Muscle of arm (tissue), 12 donors: ENCODE data around the gene SLA2. TPM values are rescaled to one million over a fixed set of nuclear protein-coding genes. Genes with fewer than 3 reads are reported as not detected.
A peak's percentile ranks its signal among the peaks of the same experiment; 100 is the strongest.
"Not testable (repeated sequence)": the region's sequence is repeated elsewhere in the genome, so short reads cannot be mapped to it uniquely, and the experiment has no call there.

Experiments
- DNase-seq: peaks from one replicate; pipeline ENCODE4 v3.0.0-alpha.2; 2013
- polyA plus RNA-seq, 12 donors: library from polyadenylated mRNA; unstranded; fragments of 120-200 nt; gene quantifications; one replicate each; pipeline ENCODE4 v1.2.1, GENCODE V29; 2013; ENCODE audit not compliant: insufficient read length in 12 of 12

Gene SLA2
- polyA plus RNA-seq, 12 donors, result 0.20 to 0.63 (median 0.30) TPM; not detected in 2

DNA sequence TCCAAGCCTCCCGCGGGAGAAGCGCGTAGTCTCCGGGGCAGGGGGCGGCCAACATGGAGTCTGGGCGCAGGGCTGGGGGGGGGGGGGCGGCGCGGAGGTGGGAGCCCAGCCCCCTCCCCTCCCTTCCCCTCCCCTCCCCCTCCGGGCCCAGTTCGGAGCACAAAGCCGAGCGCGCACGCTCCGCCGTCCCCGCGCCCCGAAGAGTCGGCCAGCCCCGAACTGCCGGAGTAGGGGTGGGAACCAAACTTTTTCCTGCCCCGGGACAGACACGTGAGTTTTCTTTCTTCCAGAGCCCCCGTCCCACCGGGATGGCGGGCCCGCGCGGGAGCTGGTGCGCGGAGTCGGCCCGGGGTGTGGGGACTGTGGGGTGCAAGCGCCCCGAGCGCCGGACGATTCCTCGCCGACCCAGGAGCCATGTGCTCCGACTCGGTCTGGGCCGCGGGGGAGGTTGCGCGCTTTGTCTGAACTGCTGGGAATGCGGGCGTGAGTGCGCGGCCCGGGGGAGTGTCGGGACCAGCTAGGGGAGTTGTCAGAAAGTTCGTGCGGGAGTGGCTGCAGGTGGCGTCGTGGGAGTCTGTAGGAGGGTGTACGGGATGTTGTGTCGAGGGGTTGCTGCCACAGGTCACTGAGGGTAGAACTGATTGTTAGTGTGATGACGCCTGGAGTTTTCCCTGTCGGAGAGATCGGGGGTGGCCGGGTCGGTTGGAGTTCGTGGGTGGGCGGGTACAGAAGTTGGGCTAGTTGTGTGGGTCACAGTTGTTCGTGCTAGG lies 71.4 kb downstream of the SLA2 start:
- peak; percentile 40 for DNase-seq

- DNase-seq, result peak; percentile 43
These were observed 72.1 kb downstream of the SLA2 start for GRCh38 chr20:36573798-36574365.

DNA sequence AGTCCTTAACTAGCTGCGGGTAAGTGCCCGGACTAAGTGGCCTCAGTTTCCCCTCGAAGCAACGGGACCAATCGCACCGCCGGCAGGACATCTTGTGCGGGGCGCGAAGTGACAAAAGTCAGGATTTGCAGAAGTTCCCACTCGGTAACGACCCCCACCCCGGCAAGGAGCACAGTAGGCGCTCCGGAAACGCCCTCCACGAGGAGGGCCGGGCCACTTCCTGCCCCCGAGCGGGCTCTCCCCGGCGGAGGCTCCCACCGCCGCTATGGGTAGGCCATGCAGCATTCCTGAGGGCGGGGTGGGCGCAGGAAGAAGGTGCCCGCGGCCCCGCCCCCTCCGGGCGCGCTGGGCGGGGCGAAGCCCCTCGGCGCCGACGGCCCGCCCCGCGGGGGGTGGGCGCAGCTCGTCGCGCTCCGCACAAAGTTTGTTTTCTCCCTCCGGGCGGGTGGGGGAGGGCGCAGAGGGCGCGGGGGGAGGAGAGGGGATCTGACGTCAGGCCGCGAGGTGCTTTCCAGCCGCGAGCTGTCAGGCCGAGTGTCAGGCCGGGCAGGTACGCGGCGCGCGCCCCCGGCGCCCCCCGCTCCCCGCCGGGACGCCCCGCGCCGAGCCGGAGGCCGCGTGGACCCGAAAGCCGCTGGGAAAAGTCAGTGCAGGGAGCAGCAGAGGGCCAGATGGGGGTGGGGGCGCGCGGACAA lies 72.7 kb downstream of the SLA2 start, which contains the start of gene TGIF2:
Gene TGIF2 (plus strand): TSS at position 495 of the 695 bp plus-strand sequence. CDS start 5,178 bp downstream, outside the sequence.
- DNase-seq, result peak; percentile 79

DNA sequence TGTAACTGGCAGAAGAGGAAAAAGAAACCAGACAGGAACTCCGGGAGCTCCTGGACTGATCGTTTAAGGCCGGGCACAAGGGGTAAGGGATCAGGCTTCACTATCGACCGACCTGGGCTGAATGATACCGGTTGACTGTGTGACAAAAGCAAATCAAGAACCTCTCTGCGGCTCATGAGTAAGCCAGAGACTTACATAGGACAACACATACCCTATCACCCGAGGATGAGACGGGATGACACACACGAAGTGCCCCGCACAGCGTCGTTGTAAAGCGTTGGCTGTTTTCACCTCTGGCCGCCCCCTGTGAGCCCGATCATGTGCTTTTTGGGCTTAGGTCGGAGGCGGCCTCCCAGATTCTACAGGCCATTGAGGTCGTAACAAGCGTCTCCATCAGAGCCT lies 73.3 kb downstream of the SLA2 start:
- DNase-seq, result no peak

GRCh38 chr20:36571564-36572504 lies 74.2 kb downstream of the SLA2 start:
- no peak for DNase-seq

- no peak for DNase-seq
These were observed 76.1 kb downstream of the SLA2 start for GRCh38 chr20:36569847-36570429.

DNA sequence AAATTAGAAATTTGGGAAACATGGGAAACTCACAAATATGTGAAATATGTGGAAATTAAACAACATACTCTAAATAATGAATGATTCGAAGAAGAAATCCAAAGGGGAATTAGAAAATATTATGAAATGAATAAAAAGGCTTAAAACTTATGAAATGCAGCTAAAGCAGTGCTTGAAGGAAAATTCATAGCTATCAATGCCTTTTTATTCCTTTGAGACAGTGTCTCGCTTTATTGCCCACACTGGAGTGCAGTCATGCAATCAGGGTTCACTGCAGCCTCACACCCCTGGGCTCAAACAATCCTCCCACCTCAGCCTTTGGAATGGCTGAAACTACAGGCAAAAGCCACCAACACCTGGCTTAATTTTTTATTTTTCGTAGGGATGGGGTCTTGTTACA lies 80.5 kb downstream of the SLA2 start:
- DNase-seq, result no peak

DNA sequence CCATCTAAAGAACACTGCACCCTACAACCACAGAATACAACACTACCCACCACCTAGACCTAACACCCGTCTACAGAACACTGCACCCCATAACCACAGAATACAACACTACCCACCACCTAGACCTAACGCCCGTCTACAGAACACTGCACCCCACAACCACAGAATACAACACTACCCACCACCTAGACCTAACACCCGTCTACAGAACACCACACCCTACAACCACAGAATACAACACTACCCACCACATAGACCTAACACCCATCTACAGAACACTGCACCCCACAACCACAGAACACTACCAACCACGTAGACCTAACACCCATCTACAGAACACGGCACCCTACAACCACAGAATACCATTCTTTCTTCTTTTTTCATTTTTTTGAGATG lies 81.3 kb downstream of the SLA2 start:
- not testable (repeated sequence) for DNase-seq

GRCh38 chr20:36564078-36564725 lies 81.8 kb downstream of the SLA2 start:
- DNase-seq, result not testable (repeated sequence)

DNA sequence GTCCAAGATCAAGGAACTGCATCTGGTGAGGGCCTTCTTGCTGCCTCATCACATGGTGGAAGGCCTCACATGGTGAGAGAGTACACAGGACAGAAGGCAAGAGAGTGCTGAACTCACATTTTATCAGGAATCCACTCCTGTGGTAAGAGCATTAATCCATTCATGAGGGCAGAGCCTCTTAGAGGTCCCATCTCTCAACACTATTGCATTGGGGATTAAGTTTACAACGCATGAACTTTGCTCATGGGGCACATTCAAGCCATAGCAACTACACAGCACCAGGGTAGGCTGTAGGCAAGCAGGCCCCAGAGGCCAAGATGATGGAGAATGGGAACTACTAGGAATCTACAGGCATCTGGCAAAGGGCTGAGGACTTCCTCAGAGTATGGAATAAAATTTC lies 82.6 kb downstream of the SLA2 start:
- no peak for DNase-seq

DNA sequence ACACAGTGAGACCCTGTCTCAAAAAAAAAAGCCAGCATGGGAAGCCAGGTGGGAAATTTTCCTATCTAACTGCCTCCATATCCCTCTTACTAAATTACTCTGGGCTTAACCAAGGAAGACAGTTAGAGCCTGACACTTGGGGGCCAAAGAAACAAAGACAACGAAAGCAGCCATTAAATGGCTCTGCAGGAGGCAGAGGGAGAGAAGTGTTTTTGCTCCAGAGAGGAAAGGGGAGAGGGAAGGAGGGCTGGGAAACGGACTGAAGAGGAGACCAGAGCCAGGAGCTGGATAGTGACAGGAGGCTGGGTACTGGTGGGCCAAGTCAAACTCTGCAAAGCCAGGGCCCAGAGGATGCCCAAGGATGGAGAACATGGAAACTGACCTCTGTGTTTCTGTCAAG lies 83.3 kb downstream of the SLA2 start:
- DNase-seq, result no peak

Other genes with a start within 250 kb of the SLA2 start
- 1,000 to 10,000 TPM in 1 of 12 donors, 100 to 1,000 TPM in 11; 261 to 1,144 (median 519) TPM for gene MYL9, start 104.7 kb downstream of the SLA2 start, polyA plus RNA-seq
- 10 to 100 TPM in 11 of 12 donors, not detected in 1; 19.5 to 44.3 (median 24.0) TPM for gene TGIF2, start 72.6 kb downstream of the SLA2 start, polyA plus RNA-seq
- gene RAB5IF, start 40.4 kb downstream of the SLA2 start, polyA plus RNA-seq, result 10 to 100 TPM in 11 of 12 donors, not detected in 1; 28.4 to 49.6 (median 40.7) TPM
- gene NDRG3, start 99.9 kb upstream of the SLA2 start, polyA plus RNA-seq, result 10 to 100 TPM in 11 of 12 donors, not detected in 1; 15.4 to 26.7 (median 17.7) TPM
- gene DSN1, start 127.6 kb upstream of the SLA2 start, polyA plus RNA-seq, result 10 to 100 TPM in 7 of 12 donors, 1 to 10 TPM in 4, not detected in 1; 7.3 to 16.3 (median 10.6) TPM
- 1 to 10 TPM in 2 of 12 donors, under 1 TPM in 7, not detected in 3; 0.19 to 2.1 (median 0.50) TPM for gene TLDC2, start 229.9 kb upstream of the SLA2 start, polyA plus RNA-seq